HG03025 (cell line): ENCODE data around the gene THSD4.

Experiments
- ATAC-seq: cut with Tn5 transposase; IDR thresholded peaks from one replicate; pipeline ENCODE4 v1.9.1; 2021; ENCODE audit warnings: mild to moderate bottlenecking, moderate library complexity; ENCODE audit not compliant: unreplicated experiment, low FRiP score

The THSD4 gene

GRCh38 chr15:71096676-71097075 is 18.6 kb upstream of the THSD4 start:
- no peak for ATAC-seq

- ATAC-seq = no peak
Measured at GRCh38 chr15:71097890-71098289, 17.4 kb upstream of the THSD4 start.

GRCh38 chr15:71098920-71099319 is 16.4 kb upstream of the THSD4 start:
- ATAC-seq = no peak

- ATAC-seq = no peak
Measured at GRCh38 chr15:71103102-71103676, 12.1 kb upstream of the THSD4 start.

- ATAC-seq = no peak
Measured at GRCh38 chr15:71104636-71105035, 10.6 kb upstream of the THSD4 start.

GRCh38 chr15:71105444-71105843 is 9.8 kb upstream of the THSD4 start:
- no peak for ATAC-seq

- no peak for ATAC-seq
Measured at GRCh38 chr15:71106802-71107500, 8.3 kb upstream of the THSD4 start.

GRCh38 chr15:71107501-71107815 is 7.8 kb upstream of the THSD4 start:
- ATAC-seq = no peak

- ATAC-seq = no peak
Measured at GRCh38 chr15:71109130-71109529, 6.1 kb upstream of the THSD4 start.

- ATAC-seq = no peak
Measured at GRCh38 chr15:71109905-71110304, 5.4 kb upstream of the THSD4 start.

GRCh38 chr15:71110405-71111180 is 4.7 kb upstream of the THSD4 start:
- no peak for ATAC-seq

GRCh38 chr15:71111181-71111565 is 4.1 kb upstream of the THSD4 start:
- no peak for ATAC-seq

- no peak for ATAC-seq
Measured at GRCh38 chr15:71111950-71112349, 3.3 kb upstream of the THSD4 start.

- ATAC-seq = no peak
Measured at GRCh38 chr15:71112429-71112828, 2.8 kb upstream of the THSD4 start.

GRCh38 chr15:71114066-71114680 is 1.1 kb upstream of the THSD4 start:
- ATAC-seq = no peak

- peak; percentile 37 for ATAC-seq
Measured at GRCh38 chr15:71115567-71116351, 488 bp downstream of the THSD4 start.

GRCh38 chr15:71116366-71116765 is 1.1 kb downstream of the THSD4 start:
- no peak for ATAC-seq

- ATAC-seq = no peak
Measured at GRCh38 chr15:71116942-71117341, 1.7 kb downstream of the THSD4 start.

GRCh38 chr15:71117714-71118305 is 2.5 kb downstream of the THSD4 start:
- no peak for ATAC-seq

GRCh38 chr15:71118345-71118744 is 3.1 kb downstream of the THSD4 start:
- ATAC-seq = no peak
